NCI-H774 (cell line): ENCODE data around the gene ZNF814.
"Not testable (repeated sequence)": the region's sequence is repeated elsewhere in the genome, so short reads cannot be mapped to it uniquely, and the experiment has no call there.

ENCODE experiments used
- DNase-seq: peaks from one replicate; lab custom pipeline; 2025; lab: John Stamatoyannopoulos, UW

ZNF814 gene

GRCh38 chr19:57888560-57889231 is at the start of gene ZNF814:
Gene ZNF814 (minus strand): TSS chr19:57889037. CDS start chr19:57888802, 235 bp downstream.
- DNase-seq: no peak

GRCh38 chr19:57935731-57936130 is 46.9 kb upstream of the ZNF814 start:
- DNase-seq: no peak

GRCh38 chr19:57934820-57935665 is 46.2 kb upstream of the ZNF814 start, which contains the start of gene ZNF418:
Gene ZNF418 (minus strand): TSS chr19:57935402. CDS start chr19:57933822, 1,580 bp downstream.
- DNase-seq: no peak

- no peak for DNase-seq
Observed at GRCh38 chr19:57927587-57927986, 38.8 kb upstream of the ZNF814 start.

GRCh38 chr19:57916168-57916995 is 27.5 kb upstream of the ZNF814 start, which contains the start of gene ZNF417:
Gene ZNF417 (minus strand): TSS chr19:57916592. CDS start chr19:57916411, 181 bp downstream.
- DNase-seq: peak; percentile 94

- DNase-seq: no peak
Observed at GRCh38 chr19:57914531-57914930, 25.7 kb upstream of the ZNF814 start.

GRCh38 chr19:57907394-57907793 is 18.6 kb upstream of the ZNF814 start:
- DNase-seq: no peak

GRCh38 chr19:57905258-57905657 is 16.4 kb upstream of the ZNF814 start:
- DNase-seq: no peak

- DNase-seq: no peak
Observed at GRCh38 chr19:57903618-57904184, 14.9 kb upstream of the ZNF814 start.

GRCh38 chr19:57900311-57900710 is 11.5 kb upstream of the ZNF814 start:
- DNase-seq: no peak

- not testable (repeated sequence) for DNase-seq
Observed at GRCh38 chr19:57890706-57891105, 1.9 kb upstream of the ZNF814 start.

GRCh38 chr19:57888107-57888559 is 704 bp downstream of the ZNF814 start:
- DNase-seq: no peak

- no peak for DNase-seq
Observed at GRCh38 chr19:57887195-57887941, 1.5 kb downstream of the ZNF814 start.

GRCh38 chr19:57886046-57886445 is 2.8 kb downstream of the ZNF814 start:
- no peak for DNase-seq

- DNase-seq: not testable (repeated sequence)
Observed at GRCh38 chr19:57873883-57874799, 14.7 kb downstream of the ZNF814 start.

- DNase-seq: no peak
Observed at GRCh38 chr19:57872450-57872849, 16.4 kb downstream of the ZNF814 start.

GRCh38 chr19:57870225-57870624 is 18.6 kb downstream of the ZNF814 start:
- DNase-seq: no peak

GRCh38 chr19:57869655-57870054 is 19.2 kb downstream of the ZNF814 start:
- not testable (repeated sequence) for DNase-seq

GRCh38 chr19:57867868-57868492 is 20.9 kb downstream of the ZNF814 start:
- no peak for DNase-seq
